SU-DHL-6 (cell line): ENCODE data around the gene XPO6.

Experiments
- EZH2phosphoT487 ChIP-seq: fragments of 200-600 bp; sonication (generic), shearing (Covaris generic); conservative IDR thresholded peaks from 2 replicates; pipeline ENCODE4 v1.6.1; 2018; ENCODE audit warnings: mild to moderate bottlenecking, antibody characterized with exemption, low read length, moderate library complexity, mixed read lengths
- TF ChIP-seq, protein P1 (sequence below): fragments of 200-600 bp; sonication (generic); IDR thresholded peaks from one replicate; pipeline ENCODE4 v1.5.1; 2017; ENCODE audit warnings: antibody characterized with exemption, mild to moderate bottlenecking, low read length, moderate library complexity; ENCODE audit not compliant: insufficient read depth, poor library complexity, severe bottlenecking

DNA sequence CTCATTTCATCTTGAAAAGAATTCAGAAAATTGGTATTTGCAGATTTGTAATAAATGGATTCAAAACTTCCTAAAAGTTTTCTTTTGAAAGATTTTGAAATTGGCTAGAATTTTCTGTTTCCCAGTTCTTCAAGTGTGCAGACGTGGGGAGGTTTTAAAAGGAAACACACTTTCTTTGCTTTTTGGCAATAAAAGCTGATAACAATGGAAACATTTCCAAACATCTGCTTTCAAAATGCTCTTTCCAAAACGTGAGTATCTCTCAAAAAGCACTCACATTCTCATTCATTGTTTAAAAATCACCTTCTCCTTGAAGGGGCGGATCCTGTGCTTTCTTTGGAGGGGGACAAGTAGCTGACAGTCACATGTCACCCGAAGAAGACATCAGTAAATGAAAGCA, 139.7 kb downstream of the XPO6 start:
- TF ChIP-seq, protein P1, sequence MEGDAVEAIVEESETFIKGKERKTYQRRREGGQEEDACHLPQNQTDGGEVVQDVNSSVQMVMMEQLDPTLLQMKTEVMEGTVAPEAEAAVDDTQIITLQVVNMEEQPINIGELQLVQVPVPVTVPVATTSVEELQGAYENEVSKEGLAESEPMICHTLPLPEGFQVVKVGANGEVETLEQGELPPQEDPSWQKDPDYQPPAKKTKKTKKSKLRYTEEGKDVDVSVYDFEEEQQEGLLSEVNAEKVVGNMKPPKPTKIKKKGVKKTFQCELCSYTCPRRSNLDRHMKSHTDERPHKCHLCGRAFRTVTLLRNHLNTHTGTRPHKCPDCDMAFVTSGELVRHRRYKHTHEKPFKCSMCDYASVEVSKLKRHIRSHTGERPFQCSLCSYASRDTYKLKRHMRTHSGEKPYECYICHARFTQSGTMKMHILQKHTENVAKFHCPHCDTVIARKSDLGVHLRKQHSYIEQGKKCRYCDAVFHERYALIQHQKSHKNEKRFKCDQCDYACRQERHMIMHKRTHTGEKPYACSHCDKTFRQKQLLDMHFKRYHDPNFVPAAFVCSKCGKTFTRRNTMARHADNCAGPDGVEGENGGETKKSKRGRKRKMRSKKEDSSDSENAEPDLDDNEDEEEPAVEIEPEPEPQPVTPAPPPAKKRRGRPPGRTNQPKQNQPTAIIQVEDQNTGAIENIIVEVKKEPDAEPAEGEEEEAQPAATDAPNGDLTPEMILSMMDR, result no peak
- no peak for TF ChIP-seq EZH2phosphoT487
